KMS-11 (cell line): ENCODE results near the gene DAB1.

ENCODE experiments used
- H2AFZ ChIP-seq: fragments of 200-600 bp; sonication (generic); 2 replicates; pipeline ENCODE4 v1.6.1; 2016; ENCODE audit warnings: antibody characterized with exemption, mixed run types, low read depth
- H3K27ac ChIP-seq: fragments of 200-600 bp; sonication (generic); 2 replicates; pipeline ENCODE4 v1.6.1; 2016; ENCODE audit warnings: mild to moderate bottlenecking, mixed run types
- H3K27me3 ChIP-seq: fragments of 200-600 bp; sonication (generic); 2 replicates; pipeline ENCODE4 v1.6.1; 2017; ENCODE audit warnings: mild to moderate bottlenecking, low read depth, mixed run types, moderate library complexity; ENCODE audit not compliant: insufficient read depth
- H3K36me3 ChIP-seq: fragments of 200-600 bp; sonication (generic); 2 replicates; pipeline ENCODE4 v1.6.1; 2017; ENCODE audit warnings: mild to moderate bottlenecking, mixed run types; ENCODE audit not compliant: insufficient read depth
- H3K4me1 ChIP-seq: fragments of 200-600 bp; sonication (generic); 2 replicates; pipeline ENCODE4 v1.6.1; 2016; ENCODE audit warnings: mild to moderate bottlenecking, low read depth, mixed run types; ENCODE audit not compliant: poor library complexity, severe bottlenecking
- H3K4me2 ChIP-seq: fragments of 200-600 bp; sonication (generic); 2 replicates; pipeline ENCODE4 v1.7.0; 2016; ENCODE audit warnings: mild to moderate bottlenecking, mixed run types
- H3K4me3 ChIP-seq: fragments of 200-600 bp; sonication (generic); IDR thresholded peaks from 2 replicates; pipeline ENCODE4 v1.6.1; 2017; ENCODE audit warnings: low read depth, low read length, mixed read lengths; ENCODE audit not compliant: insufficient read depth
- H3K79me2 ChIP-seq: fragments of 200-600 bp; sonication (generic); 2 replicates; pipeline ENCODE4 v1.6.1; 2016; ENCODE audit warnings: low read depth, mixed run types; ENCODE audit not compliant: insufficient read depth
- H3K9ac ChIP-seq: fragments of 200-600 bp; sonication (generic); 2 replicates; pipeline ENCODE4 v1.6.1; 2016; ENCODE audit warnings: mild to moderate bottlenecking, mixed run types
- H4K20me1 ChIP-seq: fragments of 200-600 bp; sonication (generic); 2 replicates; pipeline ENCODE4 v1.6.1; 2016; ENCODE audit warnings: mild to moderate bottlenecking, mixed run types; ENCODE audit not compliant: insufficient read depth
- TF ChIP-seq, protein P1 (sequence below): fragments of 200-600 bp; sonication (generic); conservative IDR thresholded peaks from 2 replicates; pipeline ENCODE4 v1.6.1; 2017; ENCODE audit warnings: low read depth, mild to moderate bottlenecking, antibody characterized with exemption, low read length, moderate library complexity, mixed read lengths

Gene DAB1

DNA sequence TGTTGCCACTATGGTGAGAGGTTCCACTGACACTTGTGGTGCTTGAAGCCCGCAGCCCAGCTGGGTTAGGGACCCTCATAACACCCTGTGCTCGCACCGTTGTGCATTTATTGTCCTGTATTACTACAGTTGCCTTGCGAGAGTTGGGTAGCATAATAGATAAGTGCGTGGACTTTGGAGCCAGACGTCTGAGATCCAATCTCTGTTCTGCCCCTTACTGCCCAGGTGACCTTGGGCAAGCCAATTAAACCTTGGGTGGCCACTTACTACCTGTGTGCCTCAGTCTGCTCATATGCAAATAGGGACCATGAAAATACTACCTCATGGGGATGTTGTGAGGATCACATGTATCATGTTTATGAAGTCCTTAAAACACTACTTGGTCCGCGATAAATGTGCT is 471.4 kb downstream of the DAB1 start:
- H3K27ac ChIP-seq = no peak overlapping the region
- H3K36me3 ChIP-seq = no peaks in the 10 kb centered on the region
- H3K4me1 ChIP-seq = no peaks in the 10 kb centered on the region
- no peak overlapping the region for H2AFZ ChIP-seq
- no peaks in the 10 kb centered on the region for H3K27me3 ChIP-seq
- H3K4me3 ChIP-seq = no peak overlapping the region
- no peaks in the 10 kb centered on the region for H4K20me1 ChIP-seq
- H3K4me2 ChIP-seq = no peak overlapping the region
- no peaks in the 10 kb centered on the region for H3K79me2 ChIP-seq
- H3K9ac ChIP-seq = no peak overlapping the region
- TF ChIP-seq, protein P1, sequence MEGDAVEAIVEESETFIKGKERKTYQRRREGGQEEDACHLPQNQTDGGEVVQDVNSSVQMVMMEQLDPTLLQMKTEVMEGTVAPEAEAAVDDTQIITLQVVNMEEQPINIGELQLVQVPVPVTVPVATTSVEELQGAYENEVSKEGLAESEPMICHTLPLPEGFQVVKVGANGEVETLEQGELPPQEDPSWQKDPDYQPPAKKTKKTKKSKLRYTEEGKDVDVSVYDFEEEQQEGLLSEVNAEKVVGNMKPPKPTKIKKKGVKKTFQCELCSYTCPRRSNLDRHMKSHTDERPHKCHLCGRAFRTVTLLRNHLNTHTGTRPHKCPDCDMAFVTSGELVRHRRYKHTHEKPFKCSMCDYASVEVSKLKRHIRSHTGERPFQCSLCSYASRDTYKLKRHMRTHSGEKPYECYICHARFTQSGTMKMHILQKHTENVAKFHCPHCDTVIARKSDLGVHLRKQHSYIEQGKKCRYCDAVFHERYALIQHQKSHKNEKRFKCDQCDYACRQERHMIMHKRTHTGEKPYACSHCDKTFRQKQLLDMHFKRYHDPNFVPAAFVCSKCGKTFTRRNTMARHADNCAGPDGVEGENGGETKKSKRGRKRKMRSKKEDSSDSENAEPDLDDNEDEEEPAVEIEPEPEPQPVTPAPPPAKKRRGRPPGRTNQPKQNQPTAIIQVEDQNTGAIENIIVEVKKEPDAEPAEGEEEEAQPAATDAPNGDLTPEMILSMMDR = no peak

DNA sequence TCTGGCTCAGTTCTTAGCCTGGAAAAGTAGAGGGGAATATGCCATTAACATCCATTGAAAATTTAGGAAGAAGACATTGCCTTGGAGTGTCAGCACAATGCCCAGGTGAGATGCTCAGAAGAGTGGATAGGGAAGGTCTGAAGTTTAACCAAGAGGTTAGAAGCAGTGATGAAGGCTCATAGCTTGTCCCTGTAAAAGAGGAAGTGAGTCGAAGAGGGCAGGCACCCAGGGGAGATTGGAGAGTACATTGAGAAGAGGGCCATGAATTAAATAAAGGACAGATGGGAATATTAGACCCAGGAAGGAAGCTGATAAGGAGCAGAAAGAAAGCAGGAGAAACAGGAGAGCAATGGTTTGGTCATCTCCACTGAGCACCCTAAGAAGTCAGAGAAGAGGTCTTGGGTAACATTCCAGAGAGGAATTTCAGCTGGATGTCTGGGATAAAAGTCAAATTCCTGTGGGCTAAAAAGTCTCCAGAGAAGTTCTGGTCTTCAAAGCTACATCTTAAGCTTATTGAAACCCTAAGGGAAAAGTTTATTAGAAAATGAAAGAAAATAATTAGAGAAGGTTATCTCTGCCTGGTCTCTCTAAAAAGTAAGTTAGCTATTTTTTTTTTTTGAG is 475.3 kb downstream of the DAB1 start:
- no peak overlapping the region for H3K9ac ChIP-seq
- no peak overlapping the region for H2AFZ ChIP-seq
- TF ChIP-seq, protein P1 = no peak
- no peaks in the 10 kb centered on the region for H3K36me3 ChIP-seq
- no peak overlapping the region for H3K4me2 ChIP-seq
- H3K4me3 ChIP-seq = no peak overlapping the region
- no peaks in the 10 kb centered on the region for H4K20me1 ChIP-seq
- H3K4me1 ChIP-seq = no peaks in the 10 kb centered on the region
- no peaks in the 10 kb centered on the region for H3K27me3 ChIP-seq
- H3K79me2 ChIP-seq = no peaks in the 10 kb centered on the region
- no peak overlapping the region for H3K27ac ChIP-seq
